NCI-H2196 treated with DMSO at 0.1 percent for 48 hours (cell line): ENCODE results near the gene KCNN2.

Experiments used
- DNase-seq: peaks from one replicate; lab custom pipeline; 2025; ENCODE audit not compliant: unreplicated experiment; lab: John Stamatoyannopoulos, UW

Gene KCNN2

GRCh38 chr5:114361724-114362196 lies at the start of gene KCNN2:
KCNN2 (plus strand) TSS chr5:114362070; CDS start chr5:114362140, 70 bp downstream.
- no peak for DNase-seq

GRCh38 chr5:114312658-114313057 lies 49.2 kb upstream of the KCNN2 start:
- no peak for DNase-seq

DNA sequence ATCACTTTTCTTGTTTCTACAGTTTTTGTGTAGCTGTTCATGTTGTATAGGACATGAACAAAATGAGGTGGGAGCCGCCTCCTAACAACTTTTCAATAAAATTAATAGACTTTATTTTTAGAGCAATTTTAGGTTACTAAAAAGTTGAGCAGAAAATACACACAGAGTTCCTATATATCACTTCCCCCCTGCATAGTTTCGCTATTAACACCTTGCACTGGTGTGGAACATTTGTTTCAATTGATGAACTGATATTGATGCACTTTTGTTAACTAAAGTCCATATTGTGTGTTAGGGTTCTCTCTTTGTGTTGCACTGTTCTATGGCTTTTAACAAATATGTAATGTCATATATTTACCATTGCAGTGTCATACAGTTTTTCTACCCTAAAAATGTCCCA lies 47.8 kb upstream of the KCNN2 start:
- no peak for DNase-seq

DNA sequence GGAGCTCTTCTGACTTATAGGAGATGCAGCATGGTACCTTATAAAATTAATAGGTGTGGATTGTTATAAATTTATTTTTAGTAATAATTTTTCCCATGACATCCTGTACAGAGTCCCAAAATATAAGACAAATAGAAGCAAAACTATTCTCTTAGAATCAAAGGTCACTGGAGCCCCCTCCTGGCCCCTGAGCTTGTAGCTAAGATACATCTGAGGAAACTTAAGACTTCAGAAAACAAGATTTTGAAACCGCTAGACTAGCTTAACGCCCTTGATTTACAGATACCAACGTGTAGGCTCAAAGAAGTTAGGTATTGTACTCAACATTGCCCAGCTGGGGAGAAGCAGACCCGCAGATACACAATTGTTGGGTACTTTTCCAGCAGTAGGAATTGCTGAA lies 45.7 kb upstream of the KCNN2 start:
- DNase-seq: no peak

DNA sequence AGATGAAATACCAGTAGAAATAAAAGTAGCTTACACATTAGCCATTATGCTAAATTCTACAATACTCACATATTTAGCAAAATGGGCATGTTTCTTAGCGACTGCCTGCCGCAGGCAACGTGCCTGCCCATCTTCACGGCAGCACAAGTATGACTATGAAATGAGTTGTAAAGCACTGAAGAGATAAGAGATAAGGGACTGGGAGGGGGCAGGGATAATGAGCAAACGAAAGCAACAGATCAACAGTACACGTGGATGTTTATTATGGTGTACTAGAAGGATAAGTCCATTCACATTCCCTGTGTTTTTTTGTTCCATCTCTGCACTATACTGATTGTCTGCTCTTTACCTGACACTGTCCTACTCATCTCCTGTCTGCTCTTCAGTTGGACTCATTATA lies 44.1 kb upstream of the KCNN2 start:
- no peak for DNase-seq

- no peak for DNase-seq
These were observed 42.6 kb upstream of the KCNN2 start for GRCh38 chr5:114319236-114319635.

DNA sequence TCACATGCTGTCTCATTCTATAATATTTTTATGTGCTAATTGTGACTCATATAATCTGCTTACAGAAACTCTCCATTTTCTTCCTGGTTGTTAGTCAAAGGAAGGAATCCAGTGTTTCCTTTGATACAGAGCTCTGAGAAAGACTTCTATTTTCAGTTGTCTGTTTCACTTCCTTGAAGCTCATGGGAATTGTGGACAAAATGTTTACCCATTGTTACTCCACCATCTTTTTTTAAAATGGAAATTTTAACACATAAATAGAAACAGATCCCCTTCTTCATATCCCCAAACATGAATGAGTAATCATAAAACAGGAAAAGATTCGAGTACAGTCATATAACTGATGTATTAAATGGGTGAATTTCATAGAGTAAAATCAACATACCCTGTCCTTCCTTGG lies 42.0 kb upstream of the KCNN2 start:
- no peak for DNase-seq

DNA sequence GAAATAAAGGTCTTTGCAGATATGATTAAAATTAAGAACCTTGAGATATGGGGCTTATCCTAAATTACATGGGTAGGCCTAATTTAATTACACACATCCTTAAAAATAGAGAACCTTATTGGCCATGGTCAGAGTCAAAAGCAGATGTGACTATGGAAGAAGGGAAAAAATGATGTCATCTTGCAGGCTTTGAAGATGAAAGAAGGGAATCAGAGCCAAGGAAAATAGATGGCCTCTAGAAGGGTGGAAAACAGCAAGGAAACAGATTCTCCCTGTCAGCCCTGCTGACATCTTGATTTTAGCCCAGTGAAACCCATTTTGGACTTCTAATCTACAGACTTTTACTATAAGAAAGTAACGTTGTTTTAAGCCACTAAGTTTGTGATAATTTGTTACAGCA lies 37.6 kb upstream of the KCNN2 start:
- DNase-seq: no peak

DNA sequence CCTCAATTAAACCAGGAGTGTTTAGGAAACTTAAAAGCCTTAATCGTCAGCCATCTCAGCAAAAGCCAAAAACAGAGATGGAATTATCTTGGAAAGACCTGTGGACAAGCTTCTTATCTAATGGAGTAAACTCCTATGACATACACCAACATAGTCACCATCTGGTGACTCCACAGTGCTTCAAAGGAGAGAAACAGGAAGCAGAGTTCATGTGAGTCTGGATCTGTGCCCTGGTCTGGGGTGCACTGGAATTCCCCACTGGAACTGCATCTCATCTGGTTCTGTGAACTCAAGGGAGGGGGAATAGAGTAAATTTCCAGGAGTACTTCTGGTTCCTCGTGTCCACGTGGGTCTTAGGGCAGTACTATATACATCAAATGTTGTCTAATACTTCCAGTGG lies 36.3 kb upstream of the KCNN2 start:
- DNase-seq: no peak

GRCh38 chr5:114327474-114327873 lies 34.4 kb upstream of the KCNN2 start:
- no peak for DNase-seq

- no peak for DNase-seq
These were observed 33.9 kb upstream of the KCNN2 start for GRCh38 chr5:114327987-114328386.

DNA sequence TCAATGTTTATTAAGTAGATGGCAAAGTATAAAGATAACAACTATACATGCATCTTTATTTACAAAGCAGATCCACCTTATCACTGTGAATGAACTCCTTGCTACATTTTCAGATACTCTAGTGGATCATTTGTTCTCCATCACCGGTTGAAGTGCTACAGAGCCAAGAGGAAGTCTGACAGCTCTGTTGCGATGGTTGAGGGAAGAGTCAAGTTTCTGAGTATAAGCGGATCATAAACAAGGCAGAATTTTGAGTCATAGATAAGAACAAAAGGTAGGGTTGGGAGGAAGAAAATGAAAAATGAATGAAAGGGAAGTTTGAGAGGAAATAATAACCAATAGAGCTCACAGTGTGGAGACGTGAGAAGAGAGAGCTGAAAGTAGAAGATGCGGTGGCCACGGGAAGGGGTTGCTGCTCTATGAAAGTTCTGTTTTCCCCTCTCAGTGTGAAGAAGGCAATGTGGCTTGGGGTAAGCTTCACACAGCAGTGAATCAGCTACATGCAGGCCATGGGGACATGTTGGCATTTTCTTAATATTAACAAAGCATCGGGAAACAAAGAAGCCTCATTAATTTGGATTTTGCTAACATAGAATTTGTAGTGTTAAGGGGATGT lies 30.8 kb upstream of the KCNN2 start:
- DNase-seq: no peak

DNA sequence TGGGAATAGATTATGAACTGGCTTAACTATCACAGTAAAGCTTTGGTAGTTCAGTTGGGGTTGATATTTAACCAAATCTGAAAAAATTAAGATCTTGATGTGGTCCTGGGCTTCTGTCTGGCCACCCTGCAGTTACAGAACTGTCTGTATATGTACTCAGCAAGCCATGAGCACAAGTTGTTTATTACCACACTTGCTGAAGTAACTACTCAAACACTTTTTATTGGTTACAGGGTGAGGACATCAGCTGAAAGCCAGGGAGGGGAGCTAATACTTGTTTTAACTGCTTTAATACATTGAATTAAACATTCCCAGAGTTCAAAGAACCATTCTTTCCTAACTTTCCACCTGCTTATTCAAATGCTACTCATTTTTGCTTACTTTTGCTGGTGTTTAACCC lies 29.4 kb upstream of the KCNN2 start:
- no peak for DNase-seq

DNA sequence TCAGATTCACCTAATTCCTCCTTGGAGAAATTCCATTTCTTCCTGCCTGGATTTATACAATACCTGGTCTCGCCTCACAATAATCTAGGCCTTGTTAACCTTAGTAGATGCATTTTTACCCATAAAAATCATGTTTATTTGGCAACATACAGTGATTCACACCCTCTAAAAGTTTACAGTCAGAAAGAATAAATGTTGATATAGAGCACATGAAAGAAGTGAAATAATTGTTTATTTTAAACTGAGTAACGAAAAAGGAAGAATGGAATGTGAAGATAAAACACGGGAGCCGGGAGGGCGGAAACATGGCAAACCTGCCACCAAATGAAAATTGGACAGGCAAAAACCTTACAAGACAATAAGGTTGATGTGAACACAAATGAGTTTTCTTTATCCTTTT lies 28.9 kb upstream of the KCNN2 start:
- no peak for DNase-seq

GRCh38 chr5:114335391-114335790 lies 26.5 kb upstream of the KCNN2 start:
- DNase-seq: no peak

- no peak for DNase-seq
These were observed 22.8 kb upstream of the KCNN2 start for GRCh38 chr5:114339108-114339507.

DNA sequence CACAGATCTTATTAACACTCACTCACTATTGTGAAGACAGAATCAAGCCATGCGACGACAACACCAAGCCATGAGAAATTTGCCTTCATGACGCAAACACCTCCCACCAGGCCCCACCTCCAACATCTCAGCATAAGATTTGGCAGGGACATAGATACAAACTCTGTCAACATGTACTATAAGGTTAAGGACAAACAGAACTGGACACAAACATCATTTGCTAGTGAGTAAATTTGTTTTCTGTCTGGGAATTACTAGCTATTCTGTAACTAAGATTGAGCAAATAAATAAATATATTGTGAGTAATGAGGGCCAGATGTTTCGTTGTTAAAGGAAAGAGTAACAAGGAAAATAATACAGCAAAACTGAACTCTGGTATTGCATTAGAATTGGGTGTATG lies 15.7 kb upstream of the KCNN2 start:
- DNase-seq: no peak

DNA sequence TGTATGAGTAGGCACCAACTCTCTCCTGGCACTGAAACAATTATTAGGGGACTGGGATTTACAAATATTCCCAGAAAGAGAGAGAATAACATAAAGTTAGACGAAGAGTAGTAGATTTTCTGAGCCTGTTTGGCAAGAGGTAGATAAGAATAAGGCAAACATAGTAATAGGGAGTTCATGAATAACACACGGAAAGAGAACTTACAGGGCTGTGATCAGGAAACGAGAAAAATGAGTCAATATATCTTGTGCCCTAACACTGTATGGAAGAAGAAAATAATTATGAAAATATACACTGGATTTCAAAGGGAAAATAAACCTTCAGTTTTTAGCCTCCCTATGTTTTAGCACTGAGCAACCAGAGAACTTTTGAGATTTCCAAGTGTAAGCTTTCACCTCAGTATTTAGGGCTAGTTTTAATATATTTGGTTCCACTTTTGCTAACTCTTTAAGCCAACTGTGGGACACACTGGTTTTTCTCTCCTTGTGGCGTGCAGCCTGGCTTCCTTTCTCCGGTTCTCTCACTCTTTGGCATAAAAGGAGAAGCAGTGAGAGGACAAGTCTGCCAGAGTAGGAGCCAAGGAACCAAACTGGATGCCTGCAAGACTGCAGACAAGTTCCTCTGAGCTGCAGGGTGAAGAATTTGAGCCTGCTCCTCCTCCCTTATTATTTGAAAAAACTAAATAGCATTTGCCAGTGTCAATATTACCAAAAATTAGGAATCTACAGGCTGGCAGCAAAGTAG lies 6.6 kb upstream of the KCNN2 start:
- DNase-seq: no peak

GRCh38 chr5:114358329-114358728 lies 3.5 kb upstream of the KCNN2 start:
- DNase-seq: no peak

GRCh38 chr5:114360357-114360756 lies 1.5 kb upstream of the KCNN2 start:
- no peak for DNase-seq

DNA sequence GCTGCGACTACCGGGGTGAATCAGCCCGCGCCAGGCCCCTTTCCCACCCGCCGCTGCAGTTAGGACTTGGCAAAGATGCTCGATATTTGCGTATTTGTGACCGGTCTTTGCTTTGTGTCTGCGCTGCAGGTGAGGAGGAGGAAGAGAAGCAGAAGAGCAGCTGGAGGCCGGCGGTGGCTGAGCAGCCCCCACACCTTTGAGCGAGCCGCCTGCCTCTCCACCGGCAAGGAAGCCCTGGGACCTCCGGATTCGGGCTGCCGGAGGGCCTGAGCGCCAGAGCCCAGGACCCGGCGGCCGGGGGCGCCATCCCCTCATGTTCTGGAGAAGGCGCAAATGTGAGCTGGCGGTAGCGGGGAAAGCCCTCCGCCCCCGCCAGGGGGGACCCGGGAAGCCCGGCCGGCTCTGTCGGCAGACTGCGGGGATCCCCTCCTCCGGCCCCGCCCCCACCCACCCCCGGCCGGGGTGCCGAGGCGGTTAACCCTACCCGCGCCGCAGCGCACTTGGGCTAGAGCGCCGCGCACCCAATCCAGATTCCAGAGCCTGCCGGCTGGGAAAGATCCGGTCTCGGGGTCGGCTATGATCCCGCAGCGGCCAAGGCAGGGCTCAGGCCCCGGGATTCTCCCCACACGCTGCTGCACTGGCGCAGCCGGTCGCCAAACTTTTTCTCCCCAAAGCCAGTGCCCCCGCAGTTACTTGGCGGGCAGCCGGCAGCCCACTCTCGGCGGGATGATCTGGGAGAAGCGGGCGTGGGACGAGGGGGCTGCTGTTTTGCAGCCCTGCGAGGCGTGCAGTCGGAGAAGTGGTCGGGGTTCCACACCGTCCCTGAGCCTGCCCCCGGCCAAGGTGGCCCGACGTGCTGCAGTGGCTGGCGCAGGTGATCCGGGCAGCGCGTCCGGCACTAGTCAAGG lies 800 bp upstream of the KCNN2 start:
- no peak for DNase-seq
